ENCODE results near the gene ABTB1. TPM values are rescaled to one million over a fixed set of nuclear protein-coding genes. Genes with fewer than 3 reads are reported as not detected.
A peak's percentile ranks its signal among the peaks of the same experiment; 100 is the strongest.

The ABTB1 gene
- total RNA-seq, 2 experiments from 2014 or later, result 9.7 to 10.6 TPM

GRCh38 chr3:127647845-127648204, 24.9 kb upstream of the ABTB1 start:
- POLR2A ChIA-PET, result interaction anchor here (1.4 kb wide), 1 partner anchor 49 kb away, joined by 3 read pairs; no protein-coding TSS in a partner anchor
- Mint-ChIP-seq H3K27ac (no peak overlapping the region), H3K9me3 (no peaks in the 10 kb centered on the region), H3K4me3 (no peak overlapping the region), H3K4me1 (ENCODE audit: low read depth) (no peaks in the 10 kb centered on the region), H3K36me3 (ENCODE audit: low read depth) (no peaks in the 10 kb centered on the region), H3K27me3 (no peaks in the 10 kb centered on the region)
- no peak for DNase-seq
- intact Hi-C loops (cut with micrococcal nuclease), result no loop called here
- no peak for ATAC-seq
- CTCF ChIA-PET, result interaction anchor here (0.9 to 2.6 kb wide), 3 partner anchors 184 to 323 kb away, joined by 3 to 10 read pairs (median 3); no protein-coding TSS in a partner anchor
- TF ChIP-seq CTCF (IDR thresholded peaks at IDR 0.05), result no peak

GRCh38 chr3:127650236-127650635, 22.5 kb upstream of the ABTB1 start:
- CTCF ChIA-PET, result interaction anchor here (1.7 kb wide), 1 partner anchor 75 kb away, joined by 4 read pairs; no protein-coding TSS in a partner anchor
- no peak overlapping the region for H3K27ac Mint-ChIP-seq
- H3K9me3 Mint-ChIP-seq, result no peaks in the 10 kb centered on the region
- TF ChIP-seq CTCF (IDR thresholded peaks at IDR 0.05), result no peak
- H3K4me3 Mint-ChIP-seq, result no peak overlapping the region
- H3K27me3 Mint-ChIP-seq, result no peaks in the 10 kb centered on the region
- intact Hi-C loops (cut with micrococcal nuclease), result loop anchor here (5.0 kb wide), 1 partner anchor 322 kb away; no protein-coding TSS in a partner anchor
- no peaks in the 10 kb centered on the region for H3K4me1 Mint-ChIP-seq (ENCODE audit: low read depth)
- H3K36me3 Mint-ChIP-seq (ENCODE audit: low read depth), result no peaks in the 10 kb centered on the region
- POLR2A ChIA-PET, result no interaction called here
- ATAC-seq (no peak), DNase-seq (no peak)

- Mint-ChIP-seq H3K4me1 (ENCODE audit: low read depth) (no peaks in the 10 kb centered on the region), H3K27me3 (no peaks in the 10 kb centered on the region), H3K27ac (no peak overlapping the region), H3K9me3 (no peaks in the 10 kb centered on the region), H3K4me3 (no peak overlapping the region), H3K36me3 (ENCODE audit: low read depth) (no peaks in the 10 kb centered on the region)
- ATAC-seq (no peak), DNase-seq (no peak)
- ChIA-PET CTCF (interaction anchor here (0.8 to 2.5 kb wide), 13 partner anchors 9 to 398 kb away, joined by 3 to 9 read pairs (median 5); no protein-coding TSS in a partner anchor), POLR2A (interaction anchor here (1.0 kb wide), 1 partner anchor 14 kb away, joined by 3 read pairs; no protein-coding TSS in a partner anchor)
- intact Hi-C loops (cut with micrococcal nuclease), result loop anchor here (5.0 kb wide), 1 partner anchor 321 kb away; no protein-coding TSS in a partner anchor
- TF ChIP-seq CTCF (IDR thresholded peaks at IDR 0.05), result no peak
Observed at GRCh38 chr3:127651516-127652172, 21.1 kb upstream of the ABTB1 start.

GRCh38 chr3:127652246-127652995, 20.3 kb upstream of the ABTB1 start:
- DNase-seq (peak; percentile 46), ATAC-seq (peak; percentile 75)
- ChIA-PET POLR2A (interaction anchor here (1.0 kb wide), 1 partner anchor 14 kb away, joined by 3 read pairs; no protein-coding TSS in a partner anchor), CTCF (interaction anchor here (0.7 to 2.5 kb wide), 17 partner anchors 8 to 316 kb away, joined by 3 to 9 read pairs (median 4); no protein-coding TSS in a partner anchor)
- peak; percentile 84 for TF ChIP-seq CTCF (IDR thresholded peaks at IDR 0.05)
- Mint-ChIP-seq H3K36me3 (ENCODE audit: low read depth) (no peaks in the 10 kb centered on the region), H3K4me1 (ENCODE audit: low read depth) (no peaks in the 10 kb centered on the region), H3K4me3 (no peak overlapping the region), H3K27me3 (no peaks in the 10 kb centered on the region), H3K9me3 (no peaks in the 10 kb centered on the region), H3K27ac (no peak overlapping the region)
- intact Hi-C loops (cut with micrococcal nuclease), result loop anchor here (5.0 kb wide), 1 partner anchor 320 kb away; no protein-coding TSS in a partner anchor
